HUES6 (cell line): Measurements from ENCODE around the gene LTBP1.

Experiments used
- H3K27ac ChIP-seq: 2 replicates; pipeline ENCODE4 v1.7.0; 2013; ENCODE audit warnings: low read depth, mild to moderate bottlenecking, low read length, inconsistent platforms
- H3K27me3 ChIP-seq: 2 replicates; pipeline ENCODE4 v1.6.1; 2013; ENCODE audit warnings: low read length; ENCODE audit not compliant: control insufficient read depth, insufficient read depth
- H3K36me3 ChIP-seq: 2 replicates; pipeline ENCODE4 v1.6.1; 2013; ENCODE audit warnings: low read length; ENCODE audit not compliant: control insufficient read depth, insufficient read depth
- H3K4me1 ChIP-seq: 2 replicates; pipeline ENCODE4 v1.6.1; 2013; ENCODE audit warnings: low read length; ENCODE audit not compliant: control insufficient read depth, insufficient read depth
- H3K4me3 ChIP-seq: 2 replicates; pipeline ENCODE4 v1.5.1; 2013; ENCODE audit warnings: low read depth, low read length
- H3K9ac ChIP-seq: one replicate; pipeline ENCODE4 v1.6.1; 2013; ENCODE audit warnings: mild to moderate bottlenecking, low read length
- H3K9me3 ChIP-seq: 2 replicates; pipeline ENCODE4 v1.6.1; 2013; ENCODE audit warnings: low read depth, low read length; ENCODE audit not compliant: control insufficient read depth, insufficient read depth

Gene LTBP1

GRCh38 chr2:33242845-33243244 is 296.1 kb downstream of the LTBP1 start:
- Histone ChIP-seq H3K36me3 (no peaks in the 10 kb centered on the region), H3K27me3 (no peaks in the 10 kb centered on the region), H3K9me3 (no peaks in the 10 kb centered on the region), H3K4me1 (no peaks in the 10 kb centered on the region), H3K9ac (no peak overlapping the region), H3K27ac (no peak overlapping the region), H3K4me3 (no peak overlapping the region)

- Histone ChIP-seq H3K36me3 (no peaks in the 10 kb centered on the region), H3K4me1 (no peaks in the 10 kb centered on the region), H3K9me3 (no peaks in the 10 kb centered on the region), H3K4me3 (no peak overlapping the region), H3K27ac (no peak overlapping the region), H3K9ac (no peak overlapping the region), H3K27me3 (no peaks in the 10 kb centered on the region)
Observed at GRCh38 chr2:33246432-33246831, 299.7 kb downstream of the LTBP1 start.

- H3K9me3 ChIP-seq = no peaks in the 10 kb centered on the region
- no peaks in the 10 kb centered on the region for H3K36me3 ChIP-seq
- H3K27ac ChIP-seq = no peak overlapping the region
- no peak overlapping the region for H3K9ac ChIP-seq
- H3K4me1 ChIP-seq = no peaks in the 10 kb centered on the region
- no peak overlapping the region for H3K4me3 ChIP-seq
- H3K27me3 ChIP-seq = no peaks in the 10 kb centered on the region
Observed at GRCh38 chr2:33247365-33247764, 300.6 kb downstream of the LTBP1 start.

GRCh38 chr2:33250417-33251029 is 303.8 kb downstream of the LTBP1 start:
- H3K27ac ChIP-seq = no peak overlapping the region
- no peaks in the 10 kb centered on the region for H3K27me3 ChIP-seq
- no peaks in the 10 kb centered on the region for H3K36me3 ChIP-seq
- no peaks in the 10 kb centered on the region for H3K9me3 ChIP-seq
- no peak overlapping the region for H3K4me3 ChIP-seq
- H3K4me1 ChIP-seq = no peaks in the 10 kb centered on the region
- no peak overlapping the region for H3K9ac ChIP-seq

GRCh38 chr2:33256162-33256755 is 309.5 kb downstream of the LTBP1 start:
- Histone ChIP-seq H3K9me3 (no peaks in the 10 kb centered on the region), H3K4me3 (no peak overlapping the region), H3K36me3 (no peaks in the 10 kb centered on the region), H3K27ac (no peak overlapping the region), H3K27me3 (no peaks in the 10 kb centered on the region), H3K4me1 (no peaks in the 10 kb centered on the region), H3K9ac (no peak overlapping the region)

- no peaks in the 10 kb centered on the region for H3K27me3 ChIP-seq
Observed at GRCh38 chr2:33258387-33258786, 311.6 kb downstream of the LTBP1 start.

GRCh38 chr2:33262097-33262496 is 315.3 kb downstream of the LTBP1 start:
- Histone ChIP-seq H3K27ac (no peak overlapping the region), H3K27me3 (no peaks in the 10 kb centered on the region), H3K4me3 (no peak overlapping the region), H3K4me1 (no peaks in the 10 kb centered on the region), H3K9me3 (peaks cover 3% of the 10 kb centered on the region; the same call in 1 of the 2 replicates), H3K36me3 (no peaks in the 10 kb centered on the region), H3K9ac (no peak overlapping the region)

More at GRCh38 chr2:33258387-33258786, 311.6 kb downstream of the LTBP1 start:
- Histone ChIP-seq H3K4me1 (no peaks in the 10 kb centered on the region), H3K4me3 (no peak overlapping the region), H3K36me3 (no peaks in the 10 kb centered on the region), H3K27ac (no peak overlapping the region), H3K9me3 (no peaks in the 10 kb centered on the region), H3K9ac (no peak overlapping the region)

GRCh38 chr2:33264766-33265165 is 318.0 kb downstream of the LTBP1 start:
- H3K4me1 ChIP-seq = no peaks in the 10 kb centered on the region
- no peak overlapping the region for H3K4me3 ChIP-seq
- H3K27ac ChIP-seq = no peak overlapping the region
- no peaks in the 10 kb centered on the region for H3K36me3 ChIP-seq
- H3K27me3 ChIP-seq = no peaks in the 10 kb centered on the region
- peaks cover 3% of the 10 kb centered on the region; the same call in 1 of the 2 replicates for H3K9me3 ChIP-seq
- no peak overlapping the region for H3K9ac ChIP-seq

- Histone ChIP-seq H3K36me3 (no peaks in the 10 kb centered on the region), H3K4me3 (no peak overlapping the region), H3K27me3 (no peaks in the 10 kb centered on the region), H3K9me3 (peaks cover 3% of the 10 kb centered on the region; the same call in 1 of the 2 replicates), H3K4me1 (no peaks in the 10 kb centered on the region), H3K27ac (no peak overlapping the region), H3K9ac (no peak overlapping the region)
Observed at GRCh38 chr2:33265584-33266338, 319.0 kb downstream of the LTBP1 start.

- H3K36me3 ChIP-seq = no peaks in the 10 kb centered on the region
- no peaks in the 10 kb centered on the region for H3K4me1 ChIP-seq
- peaks cover 3% of the 10 kb centered on the region; the same call in 1 of the 2 replicates for H3K9me3 ChIP-seq
- H3K4me3 ChIP-seq = no peak overlapping the region
- H3K27ac ChIP-seq = no peak overlapping the region
- no peaks in the 10 kb centered on the region for H3K27me3 ChIP-seq
- no peak overlapping the region for H3K9ac ChIP-seq
Observed at GRCh38 chr2:33266467-33266866, 319.7 kb downstream of the LTBP1 start.

- H3K36me3 ChIP-seq = no peaks in the 10 kb centered on the region
- H3K27ac ChIP-seq = no peak overlapping the region
Observed at GRCh38 chr2:33267043-33267442, 320.3 kb downstream of the LTBP1 start.

More at GRCh38 chr2:33267043-33267442, 320.3 kb downstream of the LTBP1 start:
- no peak overlapping the region for H3K4me3 ChIP-seq
- H3K27me3 ChIP-seq = no peaks in the 10 kb centered on the region
- no peaks in the 10 kb centered on the region for H3K4me1 ChIP-seq
- peaks cover 3% of the 10 kb centered on the region; the same call in 1 of the 2 replicates for H3K9me3 ChIP-seq
- H3K9ac ChIP-seq = no peak overlapping the region
